ENCODE data around the gene ABCB8.

DNA sequence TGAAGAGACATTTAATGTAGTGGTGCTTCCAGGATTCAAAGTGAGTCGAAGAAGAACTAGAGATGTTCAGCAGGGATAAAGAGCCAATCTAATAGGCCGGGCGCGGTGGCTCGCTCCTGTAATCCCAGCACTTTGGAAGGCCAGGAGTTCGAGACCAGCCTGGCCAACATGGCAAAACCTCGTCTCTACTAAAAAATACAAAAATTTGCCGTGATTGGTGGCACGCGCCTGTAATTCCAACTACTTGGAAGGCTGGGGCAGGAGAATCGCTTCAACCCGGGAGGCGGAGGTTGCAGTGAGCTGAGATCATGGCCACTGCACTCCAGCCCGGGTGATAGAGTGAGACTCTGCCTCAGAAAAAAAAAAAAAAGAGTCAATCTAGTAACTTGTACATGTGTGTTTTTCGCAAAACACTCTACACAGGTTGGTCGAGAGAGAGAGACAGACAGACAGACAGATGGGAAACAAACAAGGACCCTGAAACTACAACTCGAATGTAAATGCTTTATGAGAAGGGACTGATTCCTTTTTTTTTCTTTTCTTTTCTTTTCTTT is 775 bp downstream of the ABCB8 start:
- TF ChIP-seq, protein P1, sequence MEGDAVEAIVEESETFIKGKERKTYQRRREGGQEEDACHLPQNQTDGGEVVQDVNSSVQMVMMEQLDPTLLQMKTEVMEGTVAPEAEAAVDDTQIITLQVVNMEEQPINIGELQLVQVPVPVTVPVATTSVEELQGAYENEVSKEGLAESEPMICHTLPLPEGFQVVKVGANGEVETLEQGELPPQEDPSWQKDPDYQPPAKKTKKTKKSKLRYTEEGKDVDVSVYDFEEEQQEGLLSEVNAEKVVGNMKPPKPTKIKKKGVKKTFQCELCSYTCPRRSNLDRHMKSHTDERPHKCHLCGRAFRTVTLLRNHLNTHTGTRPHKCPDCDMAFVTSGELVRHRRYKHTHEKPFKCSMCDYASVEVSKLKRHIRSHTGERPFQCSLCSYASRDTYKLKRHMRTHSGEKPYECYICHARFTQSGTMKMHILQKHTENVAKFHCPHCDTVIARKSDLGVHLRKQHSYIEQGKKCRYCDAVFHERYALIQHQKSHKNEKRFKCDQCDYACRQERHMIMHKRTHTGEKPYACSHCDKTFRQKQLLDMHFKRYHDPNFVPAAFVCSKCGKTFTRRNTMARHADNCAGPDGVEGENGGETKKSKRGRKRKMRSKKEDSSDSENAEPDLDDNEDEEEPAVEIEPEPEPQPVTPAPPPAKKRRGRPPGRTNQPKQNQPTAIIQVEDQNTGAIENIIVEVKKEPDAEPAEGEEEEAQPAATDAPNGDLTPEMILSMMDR (conservative IDR thresholded peaks at IDR 0.05) = no peak; the same call in 1 of the 2 replicates
- no peak for TF ChIP-seq ZFX (IDR thresholded peaks at IDR 0.05)

Data from C4-2B (cell line).